ENCODE measurements around the gene CHST5.

DNA sequence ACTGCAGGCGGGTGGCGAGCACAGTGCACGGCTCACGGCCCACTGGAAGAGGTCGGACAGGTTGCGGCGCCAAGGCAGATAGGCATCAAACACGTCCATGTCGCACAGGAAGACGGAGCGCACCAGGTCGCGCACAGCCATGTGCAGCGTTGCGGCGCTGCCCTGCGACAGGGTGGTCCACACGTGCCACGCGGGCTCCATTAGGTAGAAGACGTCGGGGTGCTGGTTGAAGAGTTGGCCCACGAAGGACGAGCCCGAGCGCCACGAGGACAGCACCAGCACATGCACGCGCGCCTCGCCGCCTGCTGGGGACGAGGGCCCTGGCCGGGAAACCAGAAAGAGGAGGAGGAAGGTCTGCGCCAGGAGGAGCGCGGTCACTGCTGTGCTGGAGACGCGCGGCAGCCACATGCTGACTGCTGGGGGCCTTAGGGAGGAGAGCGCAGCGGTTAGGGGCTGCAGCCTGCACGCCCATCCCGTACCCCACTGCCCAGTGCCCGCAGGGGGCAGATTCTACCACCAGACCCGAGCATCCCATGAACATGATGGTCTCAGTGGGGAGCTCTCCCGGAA, 56.4 kb downstream of the CHST5 start:
- TF ChIP-seq EZH2 (IDR thresholded peaks at IDR 0.05; ENCODE audit: borderline replicate concordance, low read depth, low read length, severe bottlenecking), result no peak
- TF ChIP-seq, protein P1, sequence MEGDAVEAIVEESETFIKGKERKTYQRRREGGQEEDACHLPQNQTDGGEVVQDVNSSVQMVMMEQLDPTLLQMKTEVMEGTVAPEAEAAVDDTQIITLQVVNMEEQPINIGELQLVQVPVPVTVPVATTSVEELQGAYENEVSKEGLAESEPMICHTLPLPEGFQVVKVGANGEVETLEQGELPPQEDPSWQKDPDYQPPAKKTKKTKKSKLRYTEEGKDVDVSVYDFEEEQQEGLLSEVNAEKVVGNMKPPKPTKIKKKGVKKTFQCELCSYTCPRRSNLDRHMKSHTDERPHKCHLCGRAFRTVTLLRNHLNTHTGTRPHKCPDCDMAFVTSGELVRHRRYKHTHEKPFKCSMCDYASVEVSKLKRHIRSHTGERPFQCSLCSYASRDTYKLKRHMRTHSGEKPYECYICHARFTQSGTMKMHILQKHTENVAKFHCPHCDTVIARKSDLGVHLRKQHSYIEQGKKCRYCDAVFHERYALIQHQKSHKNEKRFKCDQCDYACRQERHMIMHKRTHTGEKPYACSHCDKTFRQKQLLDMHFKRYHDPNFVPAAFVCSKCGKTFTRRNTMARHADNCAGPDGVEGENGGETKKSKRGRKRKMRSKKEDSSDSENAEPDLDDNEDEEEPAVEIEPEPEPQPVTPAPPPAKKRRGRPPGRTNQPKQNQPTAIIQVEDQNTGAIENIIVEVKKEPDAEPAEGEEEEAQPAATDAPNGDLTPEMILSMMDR (IDR thresholded peaks at IDR 0.05; ENCODE audit: borderline replicate concordance, extremely low read depth, low read length, poor library complexity, severe bottlenecking), result no peak
